Measurements from ENCODE around the gene AQP7.
"Not testable (repeated sequence)": the region's sequence is repeated elsewhere in the genome, so short reads cannot be mapped to it uniquely, and the experiment has no call there.

Gene AQP7

DNA sequence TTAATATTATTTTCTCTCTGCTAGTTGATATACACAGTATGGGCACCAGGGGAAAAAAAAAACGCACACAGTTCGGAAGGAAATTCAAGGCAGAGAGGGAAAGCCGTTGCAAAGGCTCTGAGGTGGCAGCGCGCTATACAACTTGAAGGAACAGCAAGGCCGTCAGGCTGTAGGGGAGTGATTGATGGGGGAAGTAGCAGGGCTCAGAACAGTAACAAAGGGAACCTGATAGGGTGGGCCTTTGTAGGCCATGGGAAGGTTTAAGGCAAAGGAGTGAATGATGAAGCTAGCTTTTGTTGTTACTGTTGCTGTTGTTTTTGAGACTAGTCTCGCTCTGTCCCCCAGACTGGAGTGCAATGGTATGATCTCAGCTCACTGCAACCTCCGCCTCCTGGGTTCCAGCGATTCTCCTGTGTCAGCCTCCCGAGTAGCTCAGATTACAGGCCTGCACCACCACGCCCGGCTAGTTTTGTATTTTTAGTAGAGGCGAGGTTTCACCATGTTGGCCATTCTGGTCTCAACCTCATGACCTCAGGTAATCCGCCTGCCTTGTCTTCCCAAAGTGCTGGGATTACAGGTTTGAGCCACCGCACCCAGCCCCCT lies 27.0 kb downstream of the AQP7 start:
- peak; percentile 50 for DNase-seq
- H3K4me3 Mint-ChIP-seq: peak overlapping the region; percentile 65
- TF ChIP-seq, protein P1, sequence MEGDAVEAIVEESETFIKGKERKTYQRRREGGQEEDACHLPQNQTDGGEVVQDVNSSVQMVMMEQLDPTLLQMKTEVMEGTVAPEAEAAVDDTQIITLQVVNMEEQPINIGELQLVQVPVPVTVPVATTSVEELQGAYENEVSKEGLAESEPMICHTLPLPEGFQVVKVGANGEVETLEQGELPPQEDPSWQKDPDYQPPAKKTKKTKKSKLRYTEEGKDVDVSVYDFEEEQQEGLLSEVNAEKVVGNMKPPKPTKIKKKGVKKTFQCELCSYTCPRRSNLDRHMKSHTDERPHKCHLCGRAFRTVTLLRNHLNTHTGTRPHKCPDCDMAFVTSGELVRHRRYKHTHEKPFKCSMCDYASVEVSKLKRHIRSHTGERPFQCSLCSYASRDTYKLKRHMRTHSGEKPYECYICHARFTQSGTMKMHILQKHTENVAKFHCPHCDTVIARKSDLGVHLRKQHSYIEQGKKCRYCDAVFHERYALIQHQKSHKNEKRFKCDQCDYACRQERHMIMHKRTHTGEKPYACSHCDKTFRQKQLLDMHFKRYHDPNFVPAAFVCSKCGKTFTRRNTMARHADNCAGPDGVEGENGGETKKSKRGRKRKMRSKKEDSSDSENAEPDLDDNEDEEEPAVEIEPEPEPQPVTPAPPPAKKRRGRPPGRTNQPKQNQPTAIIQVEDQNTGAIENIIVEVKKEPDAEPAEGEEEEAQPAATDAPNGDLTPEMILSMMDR (IDR thresholded peaks at IDR 0.05): no peak
- peak overlapping the region; percentile 99 for H3K27ac Mint-ChIP-seq
- peaks cover 63% of the 10 kb centered on the region for H3K4me1 Mint-ChIP-seq
- peaks cover 4% of the 10 kb centered on the region for H3K27me3 Mint-ChIP-seq (ENCODE audit: low read depth, poor library complexity)
- H3K36me3 Mint-ChIP-seq (ENCODE audit: low read depth): no peaks in the 10 kb centered on the region
- no peaks in the 10 kb centered on the region for H3K9me3 Mint-ChIP-seq

DNA sequence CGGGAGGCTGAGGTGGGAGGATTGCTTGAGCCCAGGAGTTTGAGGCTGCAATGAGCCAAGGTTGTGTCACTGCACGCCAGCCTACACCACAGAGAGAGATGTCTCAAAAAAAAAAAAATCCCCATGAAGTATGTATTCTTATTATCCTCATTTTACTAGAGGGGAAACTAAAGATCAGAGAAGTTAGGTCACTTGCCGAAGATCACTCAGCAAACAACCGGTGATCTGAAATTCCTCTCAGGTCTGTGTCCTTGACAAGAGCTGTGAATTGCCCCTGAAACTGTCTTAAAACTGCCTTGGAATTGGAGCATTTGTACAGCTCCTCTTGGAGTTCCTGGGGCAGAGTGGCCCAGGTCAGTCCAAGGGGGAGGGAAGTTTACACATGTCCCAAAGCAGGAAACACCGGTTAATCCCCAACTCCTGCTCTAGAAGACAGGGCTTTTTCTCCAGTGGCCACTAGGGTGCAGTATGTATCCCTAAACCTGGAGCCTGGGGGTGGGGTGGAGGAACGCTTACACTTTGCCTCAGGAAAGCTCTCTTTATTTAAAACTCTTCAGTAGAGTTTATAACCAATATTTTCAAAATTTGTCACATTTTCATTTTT lies 27.6 kb downstream of the AQP7 start:
- H3K4me3 Mint-ChIP-seq: peak overlapping the region; percentile 65

DNA sequence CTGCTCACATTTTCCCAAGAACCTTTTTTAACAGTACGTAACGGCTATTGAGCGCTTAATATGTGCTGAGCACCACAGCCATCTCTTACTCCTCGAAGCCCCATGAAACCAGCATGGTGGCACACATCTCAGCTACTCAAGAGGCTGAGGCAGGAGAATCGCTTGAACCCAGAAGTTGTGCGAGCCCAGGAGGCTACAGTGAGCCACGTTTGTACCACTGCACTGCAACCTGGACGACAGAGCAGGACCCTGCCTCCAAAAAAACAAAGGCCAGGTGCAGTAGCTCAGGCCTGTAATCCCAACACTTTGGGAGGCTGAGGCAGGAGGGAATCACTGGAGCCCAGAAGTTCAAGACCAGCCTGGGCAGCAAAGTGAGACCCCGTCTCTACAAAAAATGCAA lies 28.2 kb downstream of the AQP7 start:
- no peak for DNase-seq
- Mint-ChIP-seq H3K9me3 (no peaks in the 10 kb centered on the region), H3K27ac (peak overlapping the region; percentile 41), H3K36me3 (ENCODE audit: low read depth) (peaks cover 10% of the 10 kb centered on the region), H3K4me3 (no peak overlapping the region), H3K27me3 (ENCODE audit: low read depth, poor library complexity) (no peaks in the 10 kb centered on the region), H3K4me1 (peaks cover 59% of the 10 kb centered on the region)
- TF ChIP-seq, protein P1 (IDR thresholded peaks at IDR 0.05): no peak

More for the DNA sequence above, 27.6 kb downstream of the AQP7 start:
- H3K4me1 Mint-ChIP-seq: peaks cover 62% of the 10 kb centered on the region
- DNase-seq: peak; percentile 73
- H3K27me3 Mint-ChIP-seq (ENCODE audit: low read depth, poor library complexity): peaks cover 4% of the 10 kb centered on the region
- no peaks in the 10 kb centered on the region for H3K9me3 Mint-ChIP-seq
- TF ChIP-seq, protein P1 (IDR thresholded peaks at IDR 0.05): peak; percentile 86
- peak overlapping the region; percentile 99 for H3K27ac Mint-ChIP-seq
- peaks cover 5% of the 10 kb centered on the region for H3K36me3 Mint-ChIP-seq (ENCODE audit: low read depth)

DNA sequence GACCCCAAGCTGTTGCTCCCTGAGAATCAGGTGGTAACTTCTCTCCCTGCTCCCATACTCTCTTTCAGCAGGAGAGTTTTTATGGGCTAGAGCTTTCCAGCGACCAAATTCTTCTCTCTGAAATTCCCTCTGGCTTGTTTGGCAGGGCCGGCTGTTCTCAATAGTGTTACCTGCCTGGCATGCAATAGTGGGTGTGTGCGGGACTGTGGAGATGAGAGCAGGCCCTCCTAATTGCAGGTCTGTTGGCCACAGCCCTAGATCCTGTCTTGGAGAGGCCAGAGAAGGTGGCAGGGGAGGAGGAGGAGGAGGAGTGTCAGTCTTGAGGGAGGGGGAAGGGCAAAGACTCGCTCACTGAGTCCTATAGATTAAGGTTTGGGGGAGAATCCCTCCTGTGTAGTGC lies 29.5 kb downstream of the AQP7 start:
- TF ChIP-seq, protein P1 (IDR thresholded peaks at IDR 0.05): no peak
- H3K9me3 Mint-ChIP-seq: no peaks in the 10 kb centered on the region
- H3K36me3 Mint-ChIP-seq (ENCODE audit: low read depth): peaks cover 18% of the 10 kb centered on the region
- no peak for DNase-seq
- peak overlapping the region; percentile 71 for H3K27ac Mint-ChIP-seq
- H3K4me1 Mint-ChIP-seq: peaks cover 59% of the 10 kb centered on the region
- H3K27me3 Mint-ChIP-seq (ENCODE audit: low read depth, poor library complexity): no peaks in the 10 kb centered on the region
- H3K4me3 Mint-ChIP-seq: no peak overlapping the region

DNA sequence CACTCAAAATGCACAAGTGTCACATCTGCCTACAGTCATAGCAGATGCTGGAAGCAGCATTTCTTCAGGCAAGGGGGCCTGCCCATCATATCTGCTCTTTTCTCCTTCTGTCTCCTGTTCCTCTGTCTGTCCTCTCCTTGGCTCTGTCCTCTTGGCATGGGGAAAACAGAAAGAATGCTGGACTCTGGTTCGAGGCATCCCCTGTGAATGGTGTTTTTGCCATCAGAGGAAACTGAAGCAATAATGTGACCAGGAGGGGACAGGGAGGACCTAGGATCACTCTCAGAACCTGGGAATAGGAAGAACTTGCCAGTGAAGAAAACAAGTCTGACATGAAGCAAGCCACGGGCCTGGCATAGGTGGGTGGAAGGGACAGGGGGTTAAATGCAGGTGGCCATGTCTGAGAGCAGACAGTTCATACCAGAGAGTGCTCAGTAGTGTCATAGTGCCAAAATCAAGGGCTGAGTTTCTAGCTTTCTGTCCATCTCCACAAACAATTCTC lies 35.3 kb downstream of the AQP7 start:
- H3K27me3 Mint-ChIP-seq (ENCODE audit: low read depth, poor library complexity): no peaks in the 10 kb centered on the region
- H3K4me3 Mint-ChIP-seq: no peak overlapping the region
- DNase-seq: no peak
- TF ChIP-seq, protein P1 (IDR thresholded peaks at IDR 0.05): no peak
- H3K9me3 Mint-ChIP-seq: no peaks in the 10 kb centered on the region
- peak overlapping the region; percentile 32 for H3K27ac Mint-ChIP-seq
- H3K4me1 Mint-ChIP-seq: peaks cover 5% of the 10 kb centered on the region
- H3K36me3 Mint-ChIP-seq (ENCODE audit: low read depth): peaks cover 40% of the 10 kb centered on the region

DNA sequence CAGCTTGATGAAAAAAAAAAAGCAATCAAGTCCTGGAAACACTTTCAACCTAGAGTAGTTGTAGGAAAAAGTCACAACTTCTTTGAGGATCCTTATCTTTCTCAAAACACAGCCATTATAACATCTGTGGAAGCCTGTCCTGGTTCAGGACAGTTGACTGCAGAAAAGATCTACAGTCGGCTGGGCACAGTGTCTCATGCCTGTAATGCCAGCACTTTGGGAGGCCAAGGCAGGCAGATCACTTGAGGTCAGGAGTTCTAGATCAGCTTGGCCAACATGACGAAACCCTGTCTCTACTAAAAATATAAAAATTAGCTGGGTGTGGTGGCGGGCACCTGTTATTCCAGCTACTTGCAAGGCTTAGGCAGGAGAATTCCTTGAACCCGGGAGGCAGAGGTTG lies 37.6 kb downstream of the AQP7 start:
- not testable (repeated sequence) for H3K27me3 Mint-ChIP-seq (ENCODE audit: low read depth, poor library complexity); H3K27ac Mint-ChIP-seq; DNase-seq; H3K4me3 Mint-ChIP-seq; H3K4me1 Mint-ChIP-seq; H3K9me3 Mint-ChIP-seq
- peaks cover 36% of the 10 kb centered on the region for H3K36me3 Mint-ChIP-seq (ENCODE audit: low read depth)
